Measurements from ENCODE around the gene LAPTM5.

GRCh38 chr1:30759718-30760281, 2.2 kb upstream of the LAPTM5 start:
- TF ChIP-seq CTCF (IDR thresholded peaks at IDR 0.05) (no peak), POLR2A (IDR thresholded peaks at IDR 0.05) (no peak), POLR2AphosphoS5 (IDR thresholded peaks at IDR 0.05) (no peak), EP300 (IDR thresholded peaks at IDR 0.05) (no peak)
